ENCODE data around the gene HP. TPM values are rescaled to one million over a fixed set of nuclear protein-coding genes. Genes with fewer than 3 reads are reported as not detected.

HP gene
- total and polyA plus RNA-seq, 10 of the 15 experiments (the other 5 are each of a cell fraction or from before 2014, with no cell fraction given): 10.8 TPM; not detected in 9

DNA sequence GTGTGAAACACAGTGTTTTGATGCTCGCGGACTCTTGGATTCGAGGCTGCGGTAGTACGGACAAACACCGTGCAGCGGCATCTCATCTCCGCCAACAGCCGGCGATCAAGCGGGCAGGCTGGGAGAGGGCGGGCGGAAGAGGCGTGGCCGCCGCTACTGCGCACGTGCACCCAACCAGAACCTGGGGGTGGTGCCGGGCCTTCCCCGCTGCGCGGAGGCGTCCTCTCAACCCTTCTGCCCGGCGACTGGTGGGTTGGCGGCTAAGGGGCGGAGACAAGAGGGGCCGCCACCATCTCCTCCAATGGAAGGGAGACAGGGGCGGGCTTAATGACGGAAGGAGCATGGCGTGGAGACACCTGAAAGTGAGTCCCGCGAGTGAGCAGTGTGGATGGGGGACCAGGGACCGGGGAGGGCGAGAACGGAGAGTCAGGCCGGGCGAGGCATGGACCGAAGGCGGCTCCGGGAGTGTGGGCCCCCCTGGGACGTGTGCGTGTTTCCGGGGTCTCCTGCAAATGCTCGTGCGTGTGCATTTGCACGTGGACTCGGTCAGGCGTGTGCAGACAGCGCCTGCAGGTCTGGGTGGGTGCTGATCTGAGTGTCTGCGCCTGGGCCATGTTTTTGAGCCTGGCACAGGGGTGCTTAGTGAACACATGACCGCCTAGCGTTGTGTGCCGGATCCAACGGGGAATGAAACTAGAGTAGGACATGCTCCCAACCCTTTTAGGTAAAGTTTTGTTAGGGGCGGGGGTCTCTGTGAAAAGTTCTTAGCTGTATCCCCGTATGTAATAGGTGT is 45.7 kb upstream of the HP start, which contains the start of gene DHODH (continued):
- peak in 2 of 3 experiments; percentile 19 to 20; a peak in 1 of 6 replicates for TF ChIP-seq CTCF (IDR thresholded peaks at IDR 0.05 in 2 of 3, conservative IDR thresholded peaks at IDR 0.05 in 1 of 3; ENCODE audit: control insufficient read depth in 2 of 3, extremely low read depth in 1 of 3, insufficient read depth in 1 of 3, low read depth in 3 of 3, low read length in 3 of 3)
- no peak for TF ChIP-seq E2F8 (IDR thresholded peaks at IDR 0.05; ENCODE audit: low read depth, partially characterized antibody)
- no peak for TF ChIP-seq E2F4 (IDR thresholded peaks at IDR 0.05; ENCODE audit: low read depth, low read length)
- TF ChIP-seq FOS (IDR thresholded peaks at IDR 0.05; ENCODE audit: borderline replicate concordance, extremely low read depth, insufficient read length): no peak
- TF ChIP-seq MLLT1 (IDR thresholded peaks at IDR 0.05): 0 out of 2 replicates have a peak, but pooled peaks have one; percentile 33
- TF ChIP-seq MEF2B (IDR thresholded peaks at IDR 0.05; ENCODE audit: partially characterized antibody, poor library complexity, severe bottlenecking): peak; percentile 63
- TF ChIP-seq, protein P1, sequence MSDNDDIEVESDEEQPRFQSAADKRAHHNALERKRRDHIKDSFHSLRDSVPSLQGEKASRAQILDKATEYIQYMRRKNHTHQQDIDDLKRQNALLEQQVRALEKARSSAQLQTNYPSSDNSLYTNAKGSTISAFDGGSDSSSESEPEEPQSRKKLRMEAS (IDR thresholded peaks at IDR 0.05; ENCODE audit: low read depth, low read length): peak; percentile 68
- peak; percentile 29; the same call in 1 of the 2 replicates for TF ChIP-seq CHD2 (IDR thresholded peaks at IDR 0.05; ENCODE audit: borderline replicate concordance, low read depth, low read length)
- TF ChIP-seq SMAD5 (IDR thresholded peaks at IDR 0.05; ENCODE audit: low read depth): peak; percentile 75; the same call in 1 of the 2 replicates

Data from GM12878 (cell line).